IMR-90 (cell line): Measurements from ENCODE around the gene RECQL5. TPM values are rescaled to one million over a fixed set of nuclear protein-coding genes. Genes with fewer than 3 reads are reported as not detected.

Experiments
- ATAC-seq: fragments of 200-7000 bp; cut with Tn5 transposase; 2 replicates; pipeline ENCODE4 v1.9.1; 2020; ENCODE audit warnings: low read depth, mild to moderate bottlenecking, moderate library complexity
- BruUV-seq: library from RNA; stranded (reverse); fragments of 400-500 nt; replicated peaks from 2 replicates; lab custom pipeline; 2021; lab: Mats Ljungman, UMichigan
- CTCF ChIA-PET: fragments of 300-600 bp; formaldehyde crosslinking; extraction: SDS; loops from one replicate; lab custom pipeline; 2021; ENCODE audit warnings: antibody characterized with exemption; lab: Yijun Ruan, JAX
- POLR2A ChIA-PET: fragments of 300-600 bp; sonication (Branson Sonifier 250); formaldehyde crosslinking; loops from one replicate; lab custom pipeline; 2022; ENCODE audit warnings: antibody characterized with exemption; ENCODE audit not compliant: unreplicated experiment; lab: Charles Lee
- DNase-seq: peaks from one replicate; pipeline ENCODE4 v3.0.0; 2013
- H2AFZ ChIP-seq: replicated peaks from 2 replicates; pipeline ENCODE3; 2013; ENCODE audit warnings: low read length, mild to moderate bottlenecking; ENCODE audit not compliant: poor library complexity
- H2AK5ac ChIP-seq: 2 replicates; pipeline ENCODE4 v1.6.1; 2013; ENCODE audit warnings: low read depth, low read length, inconsistent platforms
- H2AK9ac ChIP-seq: replicated peaks from 2 replicates; pipeline ENCODE3; 2013; ENCODE audit warnings: mild to moderate bottlenecking, low read depth, low read length, moderate library complexity; ENCODE audit not compliant: poor library complexity
- H2BK120ac ChIP-seq: 2 replicates; pipeline ENCODE4 v1.6.1; 2013; ENCODE audit warnings: low read depth, low read length, inconsistent platforms
- H2BK15ac ChIP-seq: 3 replicates; pipeline ENCODE4 v1.6.1; 2013; ENCODE audit warnings: low read depth, low read length, inconsistent platforms
- H2BK20ac ChIP-seq: 2 replicates; pipeline ENCODE4 v1.6.1; 2013; ENCODE audit warnings: low read depth, mild to moderate bottlenecking, inconsistent platforms, low read length, moderate library complexity
- H2BK5ac ChIP-seq: 2 replicates; pipeline ENCODE4 v1.6.1; 2013; ENCODE audit warnings: mild to moderate bottlenecking, low read depth, low read length, inconsistent platforms; ENCODE audit not compliant: poor library complexity, severe bottlenecking
- H3K14ac ChIP-seq: replicated peaks from 2 replicates; pipeline ENCODE4 v1.6.1; 2013; ENCODE audit warnings: low read depth, low read length, inconsistent platforms
- H3K18ac ChIP-seq: 2 replicates; pipeline ENCODE4 v1.6.1; 2013; ENCODE audit warnings: low read depth, low read length, control low read depth
- H3K23ac ChIP-seq: 2 replicates; pipeline ENCODE4 v1.6.1; 2013; ENCODE audit warnings: low read depth, low read length, inconsistent platforms
- H3K27ac ChIP-seq: 2 replicates; pipeline ENCODE4 v1.5.1; 2013; ENCODE audit warnings: mild to moderate bottlenecking, control low read depth, low read length; ENCODE audit not compliant: insufficient read depth
- H3K27me3 ChIP-seq: 2 replicates; pipeline ENCODE4 v1.6.1; 2013; ENCODE audit warnings: low read length; ENCODE audit not compliant: control insufficient read depth, insufficient read depth
- H3K36me3 ChIP-seq: 2 replicates; pipeline ENCODE4 v1.6.1; 2013; ENCODE audit warnings: low read length, mixed read lengths; ENCODE audit not compliant: control insufficient read depth, insufficient read depth
- H3K4ac ChIP-seq: 2 replicates; pipeline ENCODE4 v1.6.1; 2013; ENCODE audit warnings: low read depth, low read length, inconsistent platforms
- H3K4me1 ChIP-seq: 2 replicates; pipeline ENCODE4 v1.6.1; 2013; ENCODE audit warnings: low read length, mixed read lengths; ENCODE audit not compliant: control insufficient read depth, insufficient read depth
- H3K4me2 ChIP-seq: 2 replicates; pipeline ENCODE4 v1.6.1; 2013; ENCODE audit warnings: low read depth, mild to moderate bottlenecking, control low read depth, low read length, moderate library complexity
- H3K4me3 ChIP-seq: 2 replicates; pipeline ENCODE4 v1.5.1; 2013; ENCODE audit warnings: low read depth, mild to moderate bottlenecking, control low read depth, low read length, moderate library complexity; ENCODE audit not compliant: insufficient read depth
- H3K56ac ChIP-seq: 2 replicates; pipeline ENCODE4 v1.6.1; 2013; ENCODE audit warnings: low read length, inconsistent platforms; ENCODE audit not compliant: insufficient read depth; ENCODE audit errors: extremely low read depth
- H3K79me1 ChIP-seq, 2 experiments: 2 replicates each; pipeline ENCODE4 v1.6.1; 2013; ENCODE audit warnings: low read length in 2 of 2, inconsistent platforms in 1 of 2, low read depth in 1 of 2
- H3K9ac ChIP-seq: 2 replicates; pipeline ENCODE4 v1.6.1; 2013; ENCODE audit warnings: low read depth, low read length, control low read depth
- H3K9me1 ChIP-seq: 2 replicates; pipeline ENCODE4 v1.6.1; 2013; ENCODE audit warnings: low read length, inconsistent platforms; ENCODE audit not compliant: insufficient read depth
- H3K9me3 ChIP-seq: 2 replicates; pipeline ENCODE4 v1.6.1; 2013; ENCODE audit warnings: low read length; ENCODE audit not compliant: control insufficient read depth, insufficient read depth
- H4K20me1 ChIP-seq: 2 replicates; pipeline ENCODE4 v1.6.1; 2013; ENCODE audit warnings: low read length, inconsistent platforms; ENCODE audit not compliant: insufficient read depth
- H4K5ac ChIP-seq: 2 replicates; pipeline ENCODE4 v1.6.1; 2013; ENCODE audit warnings: mild to moderate bottlenecking, low read depth, low read length, control low read depth
- H4K8ac ChIP-seq, 2 experiments: 2 replicates each; pipeline ENCODE4 v1.6.1; 2013; ENCODE audit warnings: low read depth in 2 of 2, low read length in 2 of 2, control low read depth in 1 of 2, inconsistent platforms in 1 of 2
- H4K91ac ChIP-seq: 2 replicates; pipeline ENCODE4 v1.6.1; 2013; ENCODE audit warnings: low read depth, low read length, inconsistent platforms; ENCODE audit not compliant: insufficient read depth
- BHLHE40 ChIP-seq: fragments of 150-350 bp; IDR thresholded peaks from 2 replicates; pipeline ENCODE4 v1.6.1; 2016; ENCODE audit warnings: mild to moderate bottlenecking, low read depth, low read length
- CEBPB ChIP-seq: IDR thresholded peaks from 2 replicates; pipeline ENCODE4 v1.6.1; 2012; ENCODE audit warnings: low read depth, low read length, improper control_type of control experiment
- CHD1 ChIP-seq: IDR thresholded peaks from 2 replicates; pipeline ENCODE4 v1.6.1; 2012; ENCODE audit warnings: low read depth, low read length, improper control_type of control experiment
- CTCF ChIP-seq: conservative IDR thresholded peaks from 2 replicates; pipeline ENCODE4 v1.5.1; 2012; ENCODE audit warnings: mild to moderate bottlenecking, low read depth, low read length, improper control_type of control experiment
- ELK1 ChIP-seq: fragments of 150-350 bp; IDR thresholded peaks from 2 replicates; pipeline ENCODE4 v1.6.1; 2016; ENCODE audit warnings: low read depth, mild to moderate bottlenecking, low read length, moderate library complexity, borderline replicate concordance
- FOS ChIP-seq: fragments of 150-350 bp; IDR thresholded peaks from 2 replicates; pipeline ENCODE4 v1.6.1; 2016; ENCODE audit warnings: low read depth, low read length
- MAFK ChIP-seq: IDR thresholded peaks from 2 replicates; pipeline ENCODE4 v1.6.1; 2012; ENCODE audit warnings: low read depth, low read length, improper control_type of control experiment
- MAZ ChIP-seq: IDR thresholded peaks from 2 replicates; pipeline ENCODE4 v1.6.1; 2012; ENCODE audit warnings: low read depth, mild to moderate bottlenecking, low read length, improper control_type of control experiment, moderate library complexity, borderline replicate concordance
- MXI1 ChIP-seq: IDR thresholded peaks from 2 replicates; pipeline ENCODE4 v1.6.1; 2012; ENCODE audit warnings: low read depth, mild to moderate bottlenecking, low read length, moderate library complexity, borderline replicate concordance
- NFE2L2 ChIP-seq: fragments of 150-350 bp; IDR thresholded peaks from 2 replicates; pipeline ENCODE4 v1.6.1; 2016; ENCODE audit warnings: low read depth, mild to moderate bottlenecking, low read length
- POLR2A ChIP-seq: IDR thresholded peaks from 2 replicates; pipeline ENCODE4 v1.6.1; 2012; ENCODE audit warnings: mild to moderate bottlenecking, low read depth, low read length
- RAD21 ChIP-seq: IDR thresholded peaks from 2 replicates; pipeline ENCODE4 v1.6.1; 2012; ENCODE audit warnings: low read length, improper control_type of control experiment
- RCOR1 ChIP-seq: IDR thresholded peaks from 2 replicates; pipeline ENCODE4 v1.6.1; 2012; ENCODE audit warnings: mild to moderate bottlenecking, low read length, improper control_type of control experiment; ENCODE audit not compliant: insufficient replicate concordance
- RFX5 ChIP-seq: IDR thresholded peaks from 2 replicates; pipeline ENCODE4 v1.8.0; 2012; ENCODE audit warnings: low read depth, mild to moderate bottlenecking, low read length, moderate library complexity
- SMC3 ChIP-seq: fragments of 150-350 bp; IDR thresholded peaks from 2 replicates; pipeline ENCODE4 v1.6.1; 2016; ENCODE audit warnings: low read depth, mild to moderate bottlenecking, antibody characterized with exemption, low read length, moderate library complexity
- USF2 ChIP-seq: fragments of 150-350 bp; IDR thresholded peaks from 2 replicates; pipeline ENCODE4 v1.6.1; 2017; ENCODE audit warnings: mild to moderate bottlenecking, antibody characterized with exemption, low read length, low read depth
- WGBS, 2 experiments: methylation state at CpG; one replicate each; pipeline versions ENCODE4 v1.1.5 to v1.1.7; 2013; ENCODE audit warnings: missing lambda C conversion rate in 2 of 2; ENCODE audit not compliant: insufficient read length in 1 of 2; ENCODE audit errors: extremely low coverage in 2 of 2; 5-methylcytosine and 5-hydroxymethylcytosine counted together
- dilution Hi-C: fragments of 300-500 bp; cut with HindIII; formaldehyde crosslinking; loops from one replicate; pipeline ENCODE4 v1.14.3; 2018; ENCODE audit warnings: low sequenced_read_pairs; ENCODE audit not compliant: unreplicated experiment
- in situ Hi-C: fragments of 300-500 bp; cut with MboI; formaldehyde crosslinking; loops from 3 replicates; pipeline ENCODE4 v1.14.3; 2019; ENCODE audit warnings: low sequenced_read_pairs, inconsistent platforms, mixed read lengths
- intact Hi-C: fragments of 100-400 bp; cut with micrococcal nuclease; formaldehyde crosslinking; loops from 2 replicates; pipeline ENCODE4 v1.10.0; 2022
- polyA plus RNA-seq, 3 experiments: library from polyadenylated mRNA; depleted of rRNA; stranded (reverse); fragments of >200 nt; gene quantifications; 2 replicates each; pipeline ENCODE4 v1.2.3, GENCODE V29; 2012; ENCODE audit warnings: low replicate concordance in 1 of 3
- total RNA-seq: library from RNA; depleted of rRNA; stranded (reverse); fragments of >200 nt; gene quantifications from 2 replicates; pipeline ENCODE4 v1.2.3, GENCODE V29; 2012

Gene RECQL5
- total and polyA plus RNA-seq, 2 of the 4 experiments (the other 2 are of a cell fraction) = 7.3 to 23.7 TPM

- Histone ChIP-seq H3K36me3 (peaks cover 34% of the 10 kb centered on the region), H3K4me2 (no peak overlapping the region), H2AK5ac (no peak overlapping the region), H3K9ac (no peak overlapping the region), H3K4ac (no peak overlapping the region), H3K23ac (no peak overlapping the region), H4K91ac (no peak overlapping the region), H3K4me1 (peaks cover 17% of the 10 kb centered on the region), H4K8ac (no peak overlapping the region), H3K4me3 (no peak overlapping the region), H2BK5ac (no peak overlapping the region), H3K9me3 (no peaks in the 10 kb centered on the region), H3K79me1 (peaks cover 48 to 92% of the 10 kb centered on the region in 2 experiments), H3K56ac (no peak overlapping the region), H3K27ac (no peak overlapping the region), H2BK20ac (no peak overlapping the region), H4K20me1 (peaks cover 71% of the 10 kb centered on the region), H2BK15ac (no peak overlapping the region), H2AK9ac (no peak overlapping the region), H3K14ac (no peak overlapping the region; the same call in 1 of the 2 replicates), H2AFZ (no peak overlapping the region), H4K5ac (no peak overlapping the region), H3K27me3 (no peaks in the 10 kb centered on the region), H3K9me1 (peaks cover 40% of the 10 kb centered on the region), H3K18ac (no peak overlapping the region), H2BK120ac (no peak overlapping the region)
- intact Hi-C loops (no loop called here), in situ Hi-C loops (no loop called here), dilution Hi-C loops (no loop called here)
- DNase-seq (no peak), ATAC-seq (no peak)
- CTCF ChIA-PET = interaction anchor here (0.7 to 1.0 kb wide), 2 partner anchors 13 to 59 kb away, joined by 3 read pairs; no protein-coding TSS in a partner anchor
- TF ChIP-seq USF2 (no peak), BHLHE40 (no peak), RAD21 (no peak), NFE2L2 (no peak), MXI1 (no peak), MAFK (no peak), MAZ (no peak), RCOR1 (no peak), CTCF (no peak), CHD1 (no peak), CEBPB (no peak), ELK1 (no peak), POLR2A (no peak), SMC3 (no peak), FOS (no peak), RFX5 (no peak)
- POLR2A ChIA-PET = no interaction called here
- BruUV-seq = no TSS peak
- 78% methylated on average over 1 of the region's 13 CpGs; no CpG with 5 or more reads in 1 of the 2 experiments for WGBS, 2 experiments
These were observed 26.0 kb upstream of the RECQL5 start for GRCh38 chr17:75692976-75693375.
